ENCODE data around the gene LPAR4.

- TF ChIP-seq CTCF (IDR thresholded peaks at IDR 0.05; ENCODE audit: low read depth, low read length, poor library complexity, severe bottlenecking), result no peak
- TF ChIP-seq EZH2phosphoT487 (IDR thresholded peaks at IDR 0.05; ENCODE audit: borderline replicate concordance, low read length), result no peak
Observed at GRCh38 chrX:78746496-78746895, 1.0 kb upstream of the LPAR4 start.
